Upper lobe of left lung (tissue), 4 donors: ENCODE measurements around the gene SEC23A.

Experiments used
- CTCF ChIP-seq, 6 experiments: fragments of 450-650 bp in 4 of 6; fragments of 200-600 bp in 2 of 6; sonication (generic) in 2 of 6; IDR thresholded peaks; one replicate each; pipeline ENCODE4 v1.5.1; 2016 to 2019; ENCODE audit warnings: antibody characterized with exemption in 6 of 6
- EP300 ChIP-seq, 4 donors: sonication (generic); formaldehyde crosslinking; IDR thresholded peaks; one replicate each; pipeline ENCODE4 v1.5.1; 2017; ENCODE audit warnings: antibody characterized with exemption in 4 of 4, control low read depth in 2 of 4
- POLR2A ChIP-seq, 4 donors: fragments of 450-650 bp; IDR thresholded peaks; one replicate each; pipeline ENCODE4 v1.5.1; 2016 to 2017; ENCODE audit warnings: antibody characterized with exemption in 4 of 4, mild to moderate bottlenecking in 2 of 4
- POLR2AphosphoS5 ChIP-seq, 2 donors: sonication (generic); formaldehyde crosslinking; IDR thresholded peaks; one replicate each; pipeline ENCODE4 v1.5.1; 2017; ENCODE audit warnings: antibody characterized with exemption in 2 of 2

- no peak for TF ChIP-seq CTCF (IDR thresholded peaks at IDR 0.05)
- no peak for TF ChIP-seq EP300 (IDR thresholded peaks at IDR 0.05)
- no peak for TF ChIP-seq POLR2AphosphoS5 (IDR thresholded peaks at IDR 0.05)
- no peak for TF ChIP-seq POLR2A (IDR thresholded peaks at IDR 0.05)
Measured at GRCh38 chr14:38999949-39000348, 103.1 kb downstream of the SEC23A start.
